Liver (tissue), 3 donors: ENCODE measurements around the gene TP53I11.

ENCODE experiments used
- EGR1 ChIP-seq, 2 donors: IDR thresholded peaks; 2 replicates each; pipeline ENCODE4 v1.6.1; 2016 to 2018; ENCODE audit warnings: antibody characterized with exemption in 2 of 2, low read depth in 2 of 2
- FOXA1 ChIP-seq: IDR thresholded peaks from 2 replicates; pipeline ENCODE4 v1.6.1; 2016; ENCODE audit warnings: antibody characterized with exemption
- GABPA ChIP-seq, 2 donors: IDR thresholded peaks in 1 of 2; conservative IDR thresholded peaks in 1 of 2; 2 replicates each; pipeline ENCODE4 v1.6.1; 2016; ENCODE audit warnings: antibody characterized with exemption in 2 of 2, mild to moderate bottlenecking in 1 of 2, moderate library complexity in 1 of 2
- JUND ChIP-seq, 2 donors: IDR thresholded peaks; 2 replicates each; pipeline ENCODE4 v1.6.1; 2016; ENCODE audit warnings: antibody characterized with exemption in 2 of 2
- RAD21 ChIP-seq, 2 donors: IDR thresholded peaks; 2 replicates each; pipeline ENCODE4 v1.6.1; 2016; ENCODE audit warnings: antibody characterized with exemption in 2 of 2, mild to moderate bottlenecking in 2 of 2
- SP1 ChIP-seq: IDR thresholded peaks from 2 replicates; pipeline ENCODE4 v1.6.1; 2018; ENCODE audit warnings: antibody characterized with exemption, mild to moderate bottlenecking
- TAF1 ChIP-seq: conservative IDR thresholded peaks from 2 replicates; pipeline ENCODE4 v1.6.1; 2016; ENCODE audit warnings: antibody characterized with exemption, mild to moderate bottlenecking
- YY1 ChIP-seq: IDR thresholded peaks from 2 replicates; pipeline ENCODE4 v1.6.1; 2016; ENCODE audit warnings: antibody characterized with exemption, mild to moderate bottlenecking
- TF ChIP-seq, protein P1 (sequence below): IDR thresholded peaks from 2 replicates; pipeline ENCODE4 v1.6.1; 2016; ENCODE audit warnings: antibody characterized with exemption, mild to moderate bottlenecking
- TF ChIP-seq, protein P2 (sequence below): fragments of 150-350 bp; IDR thresholded peaks from 2 replicates; pipeline ENCODE4 v1.5.1; 2017; ENCODE audit warnings: improper control_type of control experiment, low read depth, low read length; ENCODE audit not compliant: missing input control
- TF ChIP-seq, protein P3 (sequence below): IDR thresholded peaks from 2 replicates; pipeline ENCODE4 v1.6.1; 2016; ENCODE audit warnings: antibody characterized with exemption
- TF ChIP-seq, protein P4 (sequence below): IDR thresholded peaks from 2 replicates; pipeline ENCODE4 v1.6.1; 2016; ENCODE audit warnings: antibody characterized with exemption
- TF ChIP-seq, protein P5 (sequence below): IDR thresholded peaks from 2 replicates; pipeline ENCODE4 v1.6.1; 2016; ENCODE audit warnings: antibody characterized with exemption
- donor health status: healthy.
- donor health status: healthy.

DNA sequence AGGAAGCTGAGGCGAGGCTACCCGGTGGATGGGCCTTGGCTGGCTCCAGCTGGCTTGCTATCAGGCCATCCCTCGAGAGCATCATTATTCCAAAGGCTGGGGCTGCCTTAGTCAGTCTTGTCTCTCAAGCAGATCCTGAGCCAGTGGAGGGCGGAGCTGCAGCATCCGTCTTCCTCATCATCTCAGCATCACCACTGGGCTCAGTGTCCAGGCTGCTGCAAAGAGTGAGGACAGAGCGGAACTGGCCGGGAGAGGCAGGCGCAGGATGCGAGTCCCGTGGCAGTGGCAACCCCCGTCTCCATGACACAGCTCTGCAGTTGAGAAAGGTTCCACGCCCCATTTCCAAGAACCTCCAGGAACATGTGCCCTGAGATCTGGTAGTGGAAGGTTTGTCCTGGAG lies 4.4 kb downstream of the TP53I11 start:
- TF ChIP-seq, protein P1, sequence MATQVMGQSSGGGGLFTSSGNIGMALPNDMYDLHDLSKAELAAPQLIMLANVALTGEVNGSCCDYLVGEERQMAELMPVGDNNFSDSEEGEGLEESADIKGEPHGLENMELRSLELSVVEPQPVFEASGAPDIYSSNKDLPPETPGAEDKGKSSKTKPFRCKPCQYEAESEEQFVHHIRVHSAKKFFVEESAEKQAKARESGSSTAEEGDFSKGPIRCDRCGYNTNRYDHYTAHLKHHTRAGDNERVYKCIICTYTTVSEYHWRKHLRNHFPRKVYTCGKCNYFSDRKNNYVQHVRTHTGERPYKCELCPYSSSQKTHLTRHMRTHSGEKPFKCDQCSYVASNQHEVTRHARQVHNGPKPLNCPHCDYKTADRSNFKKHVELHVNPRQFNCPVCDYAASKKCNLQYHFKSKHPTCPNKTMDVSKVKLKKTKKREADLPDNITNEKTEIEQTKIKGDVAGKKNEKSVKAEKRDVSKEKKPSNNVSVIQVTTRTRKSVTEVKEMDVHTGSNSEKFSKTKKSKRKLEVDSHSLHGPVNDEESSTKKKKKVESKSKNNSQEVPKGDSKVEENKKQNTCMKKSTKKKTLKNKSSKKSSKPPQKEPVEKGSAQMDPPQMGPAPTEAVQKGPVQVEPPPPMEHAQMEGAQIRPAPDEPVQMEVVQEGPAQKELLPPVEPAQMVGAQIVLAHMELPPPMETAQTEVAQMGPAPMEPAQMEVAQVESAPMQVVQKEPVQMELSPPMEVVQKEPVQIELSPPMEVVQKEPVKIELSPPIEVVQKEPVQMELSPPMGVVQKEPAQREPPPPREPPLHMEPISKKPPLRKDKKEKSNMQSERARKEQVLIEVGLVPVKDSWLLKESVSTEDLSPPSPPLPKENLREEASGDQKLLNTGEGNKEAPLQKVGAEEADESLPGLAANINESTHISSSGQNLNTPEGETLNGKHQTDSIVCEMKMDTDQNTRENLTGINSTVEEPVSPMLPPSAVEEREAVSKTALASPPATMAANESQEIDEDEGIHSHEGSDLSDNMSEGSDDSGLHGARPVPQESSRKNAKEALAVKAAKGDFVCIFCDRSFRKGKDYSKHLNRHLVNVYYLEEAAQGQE, result no peak
- TF ChIP-seq, protein P2, sequence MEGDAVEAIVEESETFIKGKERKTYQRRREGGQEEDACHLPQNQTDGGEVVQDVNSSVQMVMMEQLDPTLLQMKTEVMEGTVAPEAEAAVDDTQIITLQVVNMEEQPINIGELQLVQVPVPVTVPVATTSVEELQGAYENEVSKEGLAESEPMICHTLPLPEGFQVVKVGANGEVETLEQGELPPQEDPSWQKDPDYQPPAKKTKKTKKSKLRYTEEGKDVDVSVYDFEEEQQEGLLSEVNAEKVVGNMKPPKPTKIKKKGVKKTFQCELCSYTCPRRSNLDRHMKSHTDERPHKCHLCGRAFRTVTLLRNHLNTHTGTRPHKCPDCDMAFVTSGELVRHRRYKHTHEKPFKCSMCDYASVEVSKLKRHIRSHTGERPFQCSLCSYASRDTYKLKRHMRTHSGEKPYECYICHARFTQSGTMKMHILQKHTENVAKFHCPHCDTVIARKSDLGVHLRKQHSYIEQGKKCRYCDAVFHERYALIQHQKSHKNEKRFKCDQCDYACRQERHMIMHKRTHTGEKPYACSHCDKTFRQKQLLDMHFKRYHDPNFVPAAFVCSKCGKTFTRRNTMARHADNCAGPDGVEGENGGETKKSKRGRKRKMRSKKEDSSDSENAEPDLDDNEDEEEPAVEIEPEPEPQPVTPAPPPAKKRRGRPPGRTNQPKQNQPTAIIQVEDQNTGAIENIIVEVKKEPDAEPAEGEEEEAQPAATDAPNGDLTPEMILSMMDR, result no peak
- no peak for TF ChIP-seq GABPA (IDR thresholded peaks at IDR 0.05 in 1 of 2, conservative IDR thresholded peaks at IDR 0.05 in 1 of 2)
- no peak for TF ChIP-seq SP1
- TF ChIP-seq RAD21 (IDR thresholded peaks at IDR 0.05), result no peak
- TF ChIP-seq, protein P3, sequence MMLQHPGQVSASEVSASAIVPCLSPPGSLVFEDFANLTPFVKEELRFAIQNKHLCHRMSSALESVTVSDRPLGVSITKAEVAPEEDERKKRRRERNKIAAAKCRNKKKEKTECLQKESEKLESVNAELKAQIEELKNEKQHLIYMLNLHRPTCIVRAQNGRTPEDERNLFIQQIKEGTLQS, result no peak
- no peak for TF ChIP-seq FOXA1
- TF ChIP-seq TAF1, result no peak
- TF ChIP-seq, protein P4, sequence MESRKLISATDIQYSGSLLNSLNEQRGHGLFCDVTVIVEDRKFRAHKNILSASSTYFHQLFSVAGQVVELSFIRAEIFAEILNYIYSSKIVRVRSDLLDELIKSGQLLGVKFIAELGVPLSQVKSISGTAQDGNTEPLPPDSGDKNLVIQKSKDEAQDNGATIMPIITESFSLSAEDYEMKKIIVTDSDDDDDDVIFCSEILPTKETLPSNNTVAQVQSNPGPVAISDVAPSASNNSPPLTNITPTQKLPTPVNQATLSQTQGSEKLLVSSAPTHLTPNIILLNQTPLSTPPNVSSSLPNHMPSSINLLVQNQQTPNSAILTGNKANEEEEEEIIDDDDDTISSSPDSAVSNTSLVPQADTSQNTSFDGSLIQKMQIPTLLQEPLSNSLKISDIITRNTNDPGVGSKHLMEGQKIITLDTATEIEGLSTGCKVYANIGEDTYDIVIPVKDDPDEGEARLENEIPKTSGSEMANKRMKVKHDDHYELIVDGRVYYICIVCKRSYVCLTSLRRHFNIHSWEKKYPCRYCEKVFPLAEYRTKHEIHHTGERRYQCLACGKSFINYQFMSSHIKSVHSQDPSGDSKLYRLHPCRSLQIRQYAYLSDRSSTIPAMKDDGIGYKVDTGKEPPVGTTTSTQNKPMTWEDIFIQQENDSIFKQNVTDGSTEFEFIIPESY, result no peak
- no peak for TF ChIP-seq JUND (IDR thresholded peaks at IDR 0.05)
- TF ChIP-seq EGR1 (IDR thresholded peaks at IDR 0.05; ENCODE audit: low read depth in 2 of 2), result no peak
- TF ChIP-seq YY1, result no peak
- TF ChIP-seq, protein P5, sequence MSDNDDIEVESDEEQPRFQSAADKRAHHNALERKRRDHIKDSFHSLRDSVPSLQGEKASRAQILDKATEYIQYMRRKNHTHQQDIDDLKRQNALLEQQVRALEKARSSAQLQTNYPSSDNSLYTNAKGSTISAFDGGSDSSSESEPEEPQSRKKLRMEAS, result no peak
